Mesenchymal stem cell (in vitro differentiated cells and primary cell): ENCODE data around the gene CFAP99.

Experiments
- DNase-seq: peaks from one replicate; pipeline ENCODE4 v3.0.0-alpha.2; 2013
- H2AFZ ChIP-seq: one replicate; pipeline ENCODE4 v1.6.1; 2013; ENCODE audit warnings: low read depth, mild to moderate bottlenecking, control low read depth, inconsistent platforms, low read length, moderate library complexity
- H2AK5ac ChIP-seq: 2 replicates; pipeline ENCODE4 v1.6.1; 2013; ENCODE audit warnings: low read length, moderate library complexity, mild to moderate bottlenecking, inconsistent platforms; ENCODE audit not compliant: severe bottlenecking
- H2BK120ac ChIP-seq: one replicate; pipeline ENCODE4 v1.6.1; 2013; ENCODE audit warnings: low read depth, mild to moderate bottlenecking, inconsistent platforms, low read length, moderate library complexity
- H2BK12ac ChIP-seq, 2 experiments: one replicate each; pipeline ENCODE4 v1.6.1; 2013; ENCODE audit warnings: inconsistent platforms in 2 of 2, low read length in 2 of 2, mild to moderate bottlenecking in 2 of 2, moderate library complexity in 2 of 2, control low read depth in 1 of 2
- H2BK15ac ChIP-seq: one replicate; pipeline ENCODE4 v1.6.1; 2013; ENCODE audit warnings: mild to moderate bottlenecking, low read depth, inconsistent platforms; ENCODE audit not compliant: poor library complexity, severe bottlenecking
- H2BK5ac ChIP-seq: 2 replicates; pipeline ENCODE4 v1.6.1; 2013; ENCODE audit warnings: low read depth, mild to moderate bottlenecking, low read length, control low read depth, inconsistent platforms; ENCODE audit not compliant: poor library complexity, severe bottlenecking
- H3K14ac ChIP-seq, 2 experiments: one replicate each; pipeline ENCODE4 v1.6.1; 2013; ENCODE audit warnings: inconsistent platforms in 2 of 2, low read length in 2 of 2, control low read depth in 1 of 2, mild to moderate bottlenecking in 1 of 2, moderate library complexity in 1 of 2
- H3K18ac ChIP-seq, 2 experiments: one replicate each; pipeline ENCODE4 v1.6.1; 2013; ENCODE audit warnings: inconsistent platforms in 2 of 2, low read length in 2 of 2, control low read depth in 1 of 2, low read depth in 1 of 2, mild to moderate bottlenecking in 1 of 2
- H3K23ac ChIP-seq, 2 experiments: one replicate each; pipeline ENCODE4 v1.6.1; 2013; ENCODE audit warnings: inconsistent platforms in 2 of 2, low read length in 2 of 2, mild to moderate bottlenecking in 2 of 2, moderate library complexity in 2 of 2, control low read depth in 1 of 2
- H3K27ac ChIP-seq: 2 replicates; pipeline ENCODE4 v1.5.1; 2013; ENCODE audit warnings: mild to moderate bottlenecking, moderate library complexity, low read length, control low read depth, inconsistent platforms; ENCODE audit not compliant: poor library complexity, severe bottlenecking
- H3K27me3 ChIP-seq, 2 experiments: 2 replicates each; pipeline versions ENCODE4 v1.6.1 to v1.7.0; 2013; ENCODE audit warnings: low read length in 2 of 2, mild to moderate bottlenecking in 2 of 2, moderate library complexity in 2 of 2, control low read depth in 1 of 2, inconsistent platforms in 1 of 2; ENCODE audit not compliant: control insufficient read depth in 1 of 2, insufficient read depth in 1 of 2
- H3K36me3 ChIP-seq, 2 experiments: 2 replicates each; pipeline versions ENCODE4 v1.6.1 to v1.7.0; 2013; ENCODE audit warnings: low read length in 2 of 2, control low read depth in 1 of 2, inconsistent platforms in 1 of 2, low read depth in 1 of 2, mild to moderate bottlenecking in 1 of 2; ENCODE audit not compliant: insufficient read depth in 2 of 2, control insufficient read depth in 1 of 2
- H3K4ac ChIP-seq, 2 experiments: one replicate each; pipeline ENCODE4 v1.6.1; 2013; ENCODE audit warnings: inconsistent platforms in 2 of 2, low read length in 2 of 2, mild to moderate bottlenecking in 2 of 2, moderate library complexity in 2 of 2, control low read depth in 1 of 2, low read depth in 1 of 2
- H3K4me1 ChIP-seq: 2 replicates; pipeline ENCODE4 v1.6.1; 2013; ENCODE audit warnings: low read depth, low read length, control low read depth; ENCODE audit not compliant: control insufficient read depth, insufficient read depth
- H3K4me2 ChIP-seq: 2 replicates; pipeline ENCODE4 v1.6.1; 2013; ENCODE audit warnings: low read length, mild to moderate bottlenecking, inconsistent platforms; ENCODE audit not compliant: poor library complexity, severe bottlenecking
- H3K4me3 ChIP-seq, 2 experiments: 2 replicates each; pipeline versions ENCODE4 v1.5.1 to v1.7.0; 2013; ENCODE audit warnings: low read length in 2 of 2, mild to moderate bottlenecking in 2 of 2, control low read depth in 1 of 2, low read depth in 1 of 2; ENCODE audit not compliant: insufficient read depth in 1 of 2
- H3K79me1 ChIP-seq: replicated peaks from 2 replicates; pipeline ENCODE4 v1.6.1; 2013; ENCODE audit warnings: mild to moderate bottlenecking, control low read depth, low read length, inconsistent platforms; ENCODE audit not compliant: poor library complexity, severe bottlenecking
- H3K9ac ChIP-seq: 2 replicates; pipeline ENCODE4 v1.7.0; 2013; ENCODE audit warnings: mild to moderate bottlenecking, low read length, moderate library complexity
- H3K9me3 ChIP-seq: 2 replicates; pipeline ENCODE4 v1.7.0; 2013; ENCODE audit warnings: mild to moderate bottlenecking, low read length; ENCODE audit not compliant: control insufficient read depth
- H4K8ac ChIP-seq: one replicate; pipeline ENCODE4 v1.6.1; 2013; ENCODE audit warnings: inconsistent platforms, mild to moderate bottlenecking, low read length, moderate library complexity
- H4K91ac ChIP-seq: one replicate; pipeline ENCODE4 v1.6.1; 2013; ENCODE audit warnings: mild to moderate bottlenecking, low read length, inconsistent platforms
- WGBS: methylation state at CpG from one replicate; pipeline ENCODE4 v1.1.7; 2013; ENCODE audit warnings: mixed read lengths; 5-methylcytosine and 5-hydroxymethylcytosine counted together

CFAP99 gene

DNA sequence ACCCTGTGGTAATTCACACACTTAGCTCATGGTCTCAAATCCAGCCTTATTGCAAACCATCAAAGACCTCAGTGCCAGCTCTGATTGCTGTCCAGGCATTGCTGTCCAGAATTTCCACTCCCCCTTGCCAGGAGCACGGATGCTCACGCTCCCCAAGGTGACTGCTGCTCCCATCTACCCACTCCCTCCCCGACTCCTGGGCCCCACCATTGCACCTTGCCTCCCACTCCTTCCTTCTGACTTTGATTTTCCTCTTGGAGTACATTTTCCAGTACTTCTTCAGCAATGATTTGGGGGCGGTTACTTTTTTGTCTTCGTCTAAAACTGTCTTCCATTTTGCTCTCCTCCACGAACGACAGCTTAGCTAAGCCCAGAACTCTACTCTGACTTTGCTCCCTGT lies 11.8 kb upstream of the CFAP99 start:
- Histone ChIP-seq H4K8ac (no peak overlapping the region), H3K4me3 (no peak overlapping the region), H2AFZ (no peak overlapping the region), H3K79me1 (peaks cover 21% of the 10 kb centered on the region), H3K27ac (no peak overlapping the region), H3K9me3 (no peaks in the 10 kb centered on the region), H2BK120ac (no peak overlapping the region), H3K18ac (no peak overlapping the region), H3K4ac (no peak overlapping the region), H3K4me2 (no peak overlapping the region), H3K14ac (no peak overlapping the region), H3K9ac (no peak overlapping the region), H2AK5ac (no peak overlapping the region), H4K91ac (no peak overlapping the region), H2BK15ac (no peak overlapping the region), H3K4me1 (peaks cover 55% of the 10 kb centered on the region), H3K36me3 (peaks cover 0 to 9% of the 10 kb centered on the region in 2 experiments), H3K23ac (no peak overlapping the region), H2BK5ac (no peak overlapping the region), H3K27me3 (no peaks in the 10 kb centered on the region), H2BK12ac (no peak overlapping the region)
- DNase-seq, result no peak
- WGBS, result 88% methylated on average over 7 of the region's 7 CpGs

DNA sequence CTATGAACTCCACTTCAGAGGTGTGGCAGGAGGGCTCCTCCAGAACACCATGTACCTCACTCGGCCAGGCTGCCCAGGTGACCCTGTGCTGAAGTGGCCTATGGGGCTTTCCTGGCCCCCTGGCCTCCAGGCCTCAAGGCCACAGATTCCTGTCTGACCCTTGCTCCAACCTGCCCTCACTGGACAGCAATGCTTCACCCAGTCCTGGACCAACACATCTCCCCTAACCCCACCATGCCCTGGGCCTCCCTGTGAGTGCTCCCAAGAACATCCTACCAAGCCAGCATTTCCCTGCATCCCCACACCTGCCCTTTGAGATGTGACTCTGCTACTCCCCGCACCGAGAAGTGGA lies 10.8 kb upstream of the CFAP99 start:
- 94% methylated on average over 3 of the region's 3 CpGs for WGBS
- Histone ChIP-seq H3K9me3 (no peaks in the 10 kb centered on the region), H4K91ac (no peak overlapping the region), H3K79me1 (peaks cover 21% of the 10 kb centered on the region), H2BK5ac (no peak overlapping the region), H3K9ac (no peak overlapping the region), H2BK12ac (peak overlapping the region in 1 of 2 experiments; percentile 25), H3K27ac (no peak overlapping the region), H3K23ac (no peak overlapping the region), H3K4me2 (no peak overlapping the region), H3K36me3 (peaks cover 0 to 9% of the 10 kb centered on the region in 2 experiments), H3K4ac (no peak overlapping the region), H3K14ac (no peak overlapping the region), H3K27me3 (no peaks in the 10 kb centered on the region), H4K8ac (no peak overlapping the region), H3K4me3 (no peak overlapping the region), H3K18ac (no peak overlapping the region), H2AFZ (no peak overlapping the region), H3K4me1 (peaks cover 55% of the 10 kb centered on the region), H2AK5ac (peak overlapping the region; percentile 79), H2BK15ac (peak overlapping the region; percentile 31), H2BK120ac (no peak overlapping the region)
- no peak for DNase-seq

DNA sequence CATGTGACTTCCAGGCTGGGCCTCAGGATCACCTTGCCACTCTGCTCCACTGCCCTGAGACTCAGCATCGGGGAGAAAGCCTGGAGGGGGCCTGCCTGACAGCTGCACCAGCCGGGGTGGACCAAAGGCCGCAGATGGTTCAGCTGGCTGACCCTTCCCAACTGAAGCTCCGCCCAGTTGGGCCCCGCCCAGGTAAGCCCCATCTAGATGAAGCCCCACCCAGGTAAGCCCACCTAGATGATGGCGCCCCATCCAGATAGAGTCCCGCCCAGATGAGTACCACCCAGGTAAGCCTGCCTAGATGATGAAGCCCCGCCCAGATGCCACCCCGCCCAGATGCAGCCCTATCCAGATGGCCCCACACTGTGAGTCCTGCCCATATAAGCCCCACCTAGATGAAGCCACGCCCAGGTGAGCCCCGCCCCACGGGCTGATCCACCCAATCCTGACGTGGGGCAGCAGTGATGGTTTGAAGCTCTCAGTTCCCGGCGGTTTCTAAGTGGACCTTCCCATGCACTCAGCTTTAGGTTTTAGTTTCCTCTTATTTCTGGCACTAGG lies 10.3 kb upstream of the CFAP99 start:
- no peak overlapping the region for H2BK5ac ChIP-seq
- no peak overlapping the region for H2BK15ac ChIP-seq
- DNase-seq, result no peak
- H3K79me1 ChIP-seq, result peaks cover 21% of the 10 kb centered on the region
- H3K9ac ChIP-seq, result no peak overlapping the region
- H4K8ac ChIP-seq, result no peak overlapping the region
- 80% methylated on average over 15 of the region's 15 CpGs for WGBS
- no peak overlapping the region for H2BK120ac ChIP-seq
- H3K18ac ChIP-seq, result no peak overlapping the region
- peaks cover 52% of the 10 kb centered on the region for H3K4me1 ChIP-seq
- H3K23ac ChIP-seq, result no peak overlapping the region
- no peak overlapping the region for H3K4me3 ChIP-seq
- no peak overlapping the region for H3K14ac ChIP-seq
- H2AFZ ChIP-seq, result no peak overlapping the region
- H3K27me3 ChIP-seq, result no peaks in the 10 kb centered on the region
- H2AK5ac ChIP-seq, result peak overlapping the region; percentile 79
- H3K4me2 ChIP-seq, result no peak overlapping the region
- H4K91ac ChIP-seq, result no peak overlapping the region
- H3K36me3 ChIP-seq, result peaks cover 0 to 9% of the 10 kb centered on the region in 2 experiments
- H3K4ac ChIP-seq, result no peak overlapping the region
- no peak overlapping the region for H3K27ac ChIP-seq
- H2BK12ac ChIP-seq, result no peak overlapping the region
- no peaks in the 10 kb centered on the region for H3K9me3 ChIP-seq

DNA sequence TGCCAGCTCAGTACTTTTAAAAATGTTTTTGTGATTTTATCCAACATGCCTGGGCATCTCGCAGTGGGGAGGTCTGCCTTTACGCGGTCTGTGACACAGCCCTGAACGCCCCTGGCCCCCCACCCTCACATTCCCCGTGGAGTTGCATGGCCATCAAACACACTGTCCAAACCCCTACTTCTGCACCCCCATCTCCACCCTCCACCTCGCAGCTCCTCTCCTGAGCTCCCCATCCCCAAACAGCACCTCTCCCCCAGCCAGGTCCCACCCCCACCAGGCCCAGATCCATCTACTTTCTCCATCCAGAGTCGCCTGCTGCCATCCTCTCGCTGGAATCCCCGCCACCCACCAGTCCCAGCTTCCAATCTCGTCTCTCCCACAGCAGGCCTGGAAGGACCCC lies 9.8 kb upstream of the CFAP99 start:
- H3K4me3 ChIP-seq, result no peak overlapping the region
- H2AK5ac ChIP-seq, result peak overlapping the region; percentile 67
- H2AFZ ChIP-seq, result no peak overlapping the region
- no peak overlapping the region for H2BK12ac ChIP-seq
- no peak overlapping the region for H2BK120ac ChIP-seq
- H3K79me1 ChIP-seq, result peaks cover 21% of the 10 kb centered on the region
- H4K91ac ChIP-seq, result no peak overlapping the region
- H2BK5ac ChIP-seq, result no peak overlapping the region
- no peak overlapping the region for H3K18ac ChIP-seq
- no peak overlapping the region for H3K4me2 ChIP-seq
- no peak overlapping the region for H3K23ac ChIP-seq
- no peak overlapping the region for H2BK15ac ChIP-seq
- no peak for DNase-seq
- 88% methylated on average over 10 of the region's 10 CpGs for WGBS
- H3K14ac ChIP-seq, result no peak overlapping the region
- H4K8ac ChIP-seq, result no peak overlapping the region
- no peaks in the 10 kb centered on the region for H3K27me3 ChIP-seq
- peaks cover 0 to 9% of the 10 kb centered on the region in 2 experiments for H3K36me3 ChIP-seq
- H3K9ac ChIP-seq, result no peak overlapping the region
- H3K4ac ChIP-seq, result no peak overlapping the region
- no peaks in the 10 kb centered on the region for H3K9me3 ChIP-seq
- H3K4me1 ChIP-seq, result peaks cover 57% of the 10 kb centered on the region
- H3K27ac ChIP-seq, result no peak overlapping the region
